ENCODE results near the gene OSBPL9. TPM values are rescaled to one million over a fixed set of nuclear protein-coding genes. Genes with fewer than 3 reads are reported as not detected.

The OSBPL9 gene
- total and polyA plus RNA-seq, 2 donors (not counting 1 experiment from before 2014, with no cell fraction given) = 23.1 to 59.6 TPM

DNA sequence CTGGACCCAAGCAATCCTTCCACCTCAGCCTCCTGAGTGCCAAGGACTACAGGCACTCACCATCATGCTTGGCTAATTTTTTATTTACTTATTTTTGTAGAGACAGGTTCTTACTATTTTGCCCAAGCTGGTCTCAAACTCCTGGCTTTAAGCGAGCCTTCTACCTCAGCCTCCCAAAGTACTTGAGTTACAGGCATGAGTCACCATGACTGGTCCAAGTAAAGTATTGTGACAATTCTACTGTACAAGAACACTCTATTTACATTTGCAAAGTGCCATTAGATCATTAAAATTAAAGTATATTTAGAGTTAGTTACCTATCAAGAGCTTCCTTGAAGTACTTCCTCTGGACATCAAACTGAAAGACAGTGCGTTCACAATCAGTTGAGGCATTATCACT lies 216.8 kb downstream of the OSBPL9 start:
- H4K20me1 ChIP-seq (ENCODE audit: control insufficient read depth, insufficient read depth, low read length, poor library complexity, severe bottlenecking) = no peaks in the 10 kb centered on the region
- Mint-ChIP-seq H3K27me3 (no peaks in the 10 kb centered on the region), H3K4me1 (no peaks in the 10 kb centered on the region), H3K4me3 (no peak overlapping the region), H3K27ac (no peak overlapping the region), H3K9me3 (ENCODE audit: insufficient read depth) (no peaks in the 10 kb centered on the region)
- CTCF ChIA-PET = no interaction called here
- H3K27me3 ChIP-seq (replicated peaks in 1 of 4; ENCODE audit: control extremely low read depth in 1 of 4, control insufficient read depth in 3 of 4, insufficient read depth in 4 of 4, low read length in 3 of 4) = no peaks in the 10 kb centered on the region
- H3K27ac ChIP-seq (ENCODE audit: low read length in 2 of 2) = no peak overlapping the region
- ATAC-seq (ENCODE audit: low read depth) = no peak
- POLR2A ChIA-PET = interaction anchor here (0.5 kb wide), 1 partner anchor 57 kb away, joined by 5 read pairs; no protein-coding TSS in a partner anchor
- H3K36me3 ChIP-seq (replicated peaks in 1 of 2; ENCODE audit: control extremely low read depth in 1 of 2, control insufficient read depth in 1 of 2, extremely low read depth in 1 of 2, insufficient read depth in 2 of 2, low read length in 1 of 2) = peaks cover 10 to 50% of the 10 kb centered on the region in 2 experiments
- peaks cover 7% of the 10 kb centered on the region for H3K79me2 ChIP-seq (ENCODE audit: control insufficient read depth, insufficient read depth, low read length)
- no peak for DNase-seq
- H3K4me3 ChIP-seq (ENCODE audit: control extremely low read depth in 1 of 5, extremely low read depth in 1 of 5, insufficient read depth in 1 of 5, low read depth in 2 of 5, low read length in 4 of 5) = no peak overlapping the region
- TF ChIP-seq, protein P1, sequence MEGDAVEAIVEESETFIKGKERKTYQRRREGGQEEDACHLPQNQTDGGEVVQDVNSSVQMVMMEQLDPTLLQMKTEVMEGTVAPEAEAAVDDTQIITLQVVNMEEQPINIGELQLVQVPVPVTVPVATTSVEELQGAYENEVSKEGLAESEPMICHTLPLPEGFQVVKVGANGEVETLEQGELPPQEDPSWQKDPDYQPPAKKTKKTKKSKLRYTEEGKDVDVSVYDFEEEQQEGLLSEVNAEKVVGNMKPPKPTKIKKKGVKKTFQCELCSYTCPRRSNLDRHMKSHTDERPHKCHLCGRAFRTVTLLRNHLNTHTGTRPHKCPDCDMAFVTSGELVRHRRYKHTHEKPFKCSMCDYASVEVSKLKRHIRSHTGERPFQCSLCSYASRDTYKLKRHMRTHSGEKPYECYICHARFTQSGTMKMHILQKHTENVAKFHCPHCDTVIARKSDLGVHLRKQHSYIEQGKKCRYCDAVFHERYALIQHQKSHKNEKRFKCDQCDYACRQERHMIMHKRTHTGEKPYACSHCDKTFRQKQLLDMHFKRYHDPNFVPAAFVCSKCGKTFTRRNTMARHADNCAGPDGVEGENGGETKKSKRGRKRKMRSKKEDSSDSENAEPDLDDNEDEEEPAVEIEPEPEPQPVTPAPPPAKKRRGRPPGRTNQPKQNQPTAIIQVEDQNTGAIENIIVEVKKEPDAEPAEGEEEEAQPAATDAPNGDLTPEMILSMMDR (IDR thresholded peaks at IDR 0.05) = no peak
- no peak for TF ChIP-seq EZH2 (IDR thresholded peaks at IDR 0.05; ENCODE audit: borderline replicate concordance, insufficient read depth, low read depth, low read length, poor library complexity, severe bottlenecking)
- no peak overlapping the region for H3K9ac ChIP-seq (ENCODE audit: low read length)
- H2AFZ ChIP-seq (ENCODE audit: insufficient read depth, low read depth, low read length, poor library complexity, severe bottlenecking) = no peak overlapping the region
- peaks cover 0 to 3% (median 0%) of the 10 kb centered on the region in 3 donors for H3K9me3 ChIP-seq (ENCODE audit: control extremely low read depth in 1 of 3, control insufficient read depth in 2 of 3, insufficient read depth in 1 of 3, low read length in 2 of 3)
- H3K4me1 ChIP-seq (ENCODE audit: control insufficient read depth in 2 of 2, insufficient read depth in 2 of 2, low read length in 2 of 2) = no peaks in the 10 kb centered on the region
- no peak overlapping the region for H3K4me2 ChIP-seq (replicated peaks; ENCODE audit: low read depth, low read length, poor library complexity, severe bottlenecking)
- WGBS (ENCODE audit: insufficient coverage) = no CpG with 5 or more reads among the region's 2 CpGs
- intact Hi-C loops (cut with micrococcal nuclease) = no loop called here

DNA sequence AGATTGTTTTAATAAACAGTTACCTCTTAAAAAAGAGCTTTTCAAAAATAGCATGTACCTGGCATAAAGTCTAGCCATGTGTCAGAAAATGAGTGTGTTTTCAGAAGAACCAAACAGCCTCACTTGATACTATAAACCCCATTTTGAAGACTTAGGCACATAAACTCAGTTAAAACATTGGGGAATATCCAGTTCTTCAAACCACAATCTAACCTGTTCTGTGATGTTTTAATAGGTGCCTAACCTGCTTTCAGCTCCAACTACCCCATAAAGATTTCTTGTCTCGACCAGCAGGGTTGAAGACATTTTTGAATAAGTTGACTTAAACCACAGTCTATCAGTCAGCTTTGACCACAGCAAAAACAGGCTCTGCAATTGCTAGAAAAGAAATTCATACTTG lies 220.4 kb downstream of the OSBPL9 start:
- no peak for TF ChIP-seq EZH2 (IDR thresholded peaks at IDR 0.05; ENCODE audit: borderline replicate concordance, insufficient read depth, low read depth, low read length, poor library complexity, severe bottlenecking)
- TF ChIP-seq, protein P1 (IDR thresholded peaks at IDR 0.05) = no peak
- ATAC-seq (ENCODE audit: low read depth) (no peak), DNase-seq (no peak)
- H2AFZ ChIP-seq (ENCODE audit: insufficient read depth, low read depth, low read length, poor library complexity, severe bottlenecking) = no peak overlapping the region
- no peak overlapping the region for H3K4me2 ChIP-seq (replicated peaks; ENCODE audit: low read depth, low read length, poor library complexity, severe bottlenecking)
- no peak overlapping the region for H3K4me3 ChIP-seq (ENCODE audit: control extremely low read depth in 1 of 5, extremely low read depth in 1 of 5, insufficient read depth in 1 of 5, low read depth in 2 of 5, low read length in 4 of 5)
- peaks cover 7 to 49% of the 10 kb centered on the region in 2 experiments for H3K36me3 ChIP-seq (replicated peaks in 1 of 2; ENCODE audit: control extremely low read depth in 1 of 2, control insufficient read depth in 1 of 2, extremely low read depth in 1 of 2, insufficient read depth in 2 of 2, low read length in 1 of 2)
- H3K4me1 ChIP-seq (ENCODE audit: control insufficient read depth in 2 of 2, insufficient read depth in 2 of 2, low read length in 2 of 2) = no peaks in the 10 kb centered on the region
- Mint-ChIP-seq H3K27me3 (no peaks in the 10 kb centered on the region), H3K9me3 (ENCODE audit: insufficient read depth) (no peaks in the 10 kb centered on the region), H3K4me3 (no peak overlapping the region), H3K27ac (no peak overlapping the region), H3K4me1 (peaks cover 3% of the 10 kb centered on the region)
- H3K79me2 ChIP-seq (ENCODE audit: control insufficient read depth, insufficient read depth, low read length) = peaks cover 17% of the 10 kb centered on the region
- WGBS (ENCODE audit: insufficient coverage) = 80% methylated on average over 1 of the region's 1 CpG
- no peaks in the 10 kb centered on the region for H3K9me3 ChIP-seq (ENCODE audit: control extremely low read depth in 1 of 3, control insufficient read depth in 2 of 3, insufficient read depth in 1 of 3, low read length in 2 of 3)
- H3K9ac ChIP-seq (ENCODE audit: low read length) = no peak overlapping the region
- no peaks in the 10 kb centered on the region for H3K27me3 ChIP-seq (replicated peaks in 1 of 4; ENCODE audit: control extremely low read depth in 1 of 4, control insufficient read depth in 3 of 4, insufficient read depth in 4 of 4, low read length in 3 of 4)
- CTCF ChIA-PET = no interaction called here
- POLR2A ChIA-PET = no interaction called here
- intact Hi-C loops (cut with micrococcal nuclease) = no loop called here
- no peaks in the 10 kb centered on the region for H4K20me1 ChIP-seq (ENCODE audit: control insufficient read depth, insufficient read depth, low read length, poor library complexity, severe bottlenecking)
- H3K27ac ChIP-seq (ENCODE audit: low read length in 2 of 2) = no peak overlapping the region

Small RNA genes lying within 50 kb of the gene (small RNA-seq; reads per million reads assigned to genes)
- not detected for gene AL050343.2 (ENCODE audit: insufficient read length, low read depth, low replicate concordance)
- gene RF00568 (ENCODE audit: insufficient read length, low read depth, low replicate concordance) = not detected

Other genes with a start within 250 kb of the OSBPL9 start
- 151 and 163 TPM in 2 replicates for gene EPS15, start 97.8 kb upstream of the OSBPL9 start, total RNA-seq
- gene EPS15, start 97.8 kb upstream of the OSBPL9 start, polyA plus RNA-seq = 32.5 and 40.3 TPM in 2 replicates

Data from B cell (primary cell).